Measurements from ENCODE around the gene GBX1. TPM values are rescaled to one million over a fixed set of nuclear protein-coding genes. Genes with fewer than 3 reads are reported as not detected.

Gene GBX1
- total RNA-seq, 1 donor from 2014 or later: 2.4 TPM

DNA sequence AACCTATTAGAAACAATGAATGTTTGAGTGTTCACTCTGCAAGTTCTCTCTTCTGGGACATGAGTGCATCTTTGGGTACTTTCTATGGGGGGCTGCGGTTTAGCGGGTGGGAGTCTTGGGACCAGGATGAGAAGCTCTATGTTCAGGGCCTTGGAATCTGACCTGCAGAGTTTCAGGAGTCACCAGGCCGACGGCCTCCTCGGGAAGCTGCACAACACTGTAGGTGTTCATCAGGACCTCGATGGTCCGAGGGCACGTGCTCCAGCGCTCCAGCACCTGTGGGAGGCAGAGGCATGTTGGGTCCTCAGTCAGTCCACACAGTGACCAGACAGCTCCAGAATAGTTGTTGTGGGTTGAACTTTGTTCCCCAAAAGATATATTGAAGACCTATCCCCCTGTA, 8.9 kb upstream of the GBX1 start:
- DNase-seq (ENCODE audit: missing footprints) (peak; percentile 30), ATAC-seq (no peak)
- intact Hi-C loops (cut with DNase I): no loop called here

DNA sequence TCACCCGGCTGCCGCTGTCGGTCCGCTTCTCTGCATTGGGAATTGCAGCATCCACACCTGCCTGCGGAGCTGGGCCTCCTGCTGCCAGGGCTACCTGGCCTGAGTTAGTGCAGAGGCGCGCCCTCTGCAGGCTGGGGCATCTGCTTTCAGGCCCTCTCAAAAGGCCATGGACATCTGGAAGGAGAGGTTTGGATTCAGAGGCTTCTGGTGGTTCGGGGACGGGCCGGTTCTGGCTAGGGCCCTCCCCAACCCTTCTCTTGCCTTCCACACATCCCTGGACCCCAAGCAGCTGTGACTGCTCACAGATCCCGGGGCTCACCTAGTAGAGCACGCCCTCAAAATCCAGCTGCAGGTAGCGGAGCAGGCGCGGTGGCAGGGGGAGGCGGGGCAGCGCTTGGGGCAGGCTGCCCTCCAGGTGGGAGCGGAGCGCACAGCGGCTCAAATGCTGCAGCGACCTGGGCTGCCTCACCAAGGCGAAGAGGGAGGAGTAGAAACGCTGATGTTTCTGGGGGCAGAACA, 8.4 kb upstream of the GBX1 start:
- intact Hi-C loops (cut with DNase I): no loop called here
- ATAC-seq (no peak), DNase-seq (ENCODE audit: missing footprints) (peak; percentile 62)

GRCh38 chr7:151175047-151175792, 7.7 kb upstream of the GBX1 start:
- intact Hi-C loops (cut with DNase I): no loop called here
- DNase-seq (ENCODE audit: missing footprints) (no peak), ATAC-seq (no peak)

DNA sequence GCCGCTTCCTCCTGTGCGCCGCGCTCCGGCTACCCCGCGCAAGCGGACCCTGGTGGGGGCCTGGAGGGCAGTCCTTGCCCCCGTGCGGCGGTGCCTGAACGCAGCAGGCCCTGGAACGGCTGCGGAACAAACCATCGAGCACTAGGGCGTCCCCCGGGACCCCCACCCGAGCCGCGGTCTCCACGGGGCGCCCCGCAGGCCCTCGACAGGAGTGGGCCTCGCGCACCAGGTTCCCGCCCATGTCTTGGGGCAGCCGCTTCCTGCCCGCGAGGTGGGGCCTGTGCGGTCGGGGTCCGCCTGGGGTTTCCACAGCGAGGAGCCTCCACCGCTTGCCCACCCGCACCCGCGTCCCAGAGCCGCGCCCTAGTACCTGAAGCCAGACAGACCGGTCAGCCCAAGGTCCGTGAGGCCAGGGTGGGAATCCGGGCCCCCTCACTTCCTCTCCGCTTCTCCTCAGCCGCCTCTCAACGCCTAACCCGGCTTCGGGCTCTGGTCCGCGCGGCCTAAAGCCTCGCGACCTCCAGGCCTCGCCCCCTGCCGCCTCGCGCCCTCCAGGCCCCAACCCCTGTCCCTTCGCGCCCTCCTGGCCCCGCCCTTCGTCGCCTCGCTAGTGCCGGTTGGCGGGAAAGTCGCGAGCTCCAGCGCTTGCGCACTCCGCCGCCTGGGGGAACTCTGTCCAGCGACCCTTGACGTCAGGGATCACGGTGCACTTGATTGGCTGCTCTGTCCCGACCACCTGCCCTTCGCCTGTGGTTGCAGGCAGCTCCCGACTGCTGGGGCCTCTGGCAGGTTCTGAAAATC, 7.0 kb upstream of the GBX1 start:
- intact Hi-C loops (cut with DNase I): no loop called here
- peak; percentile 61 for DNase-seq (ENCODE audit: missing footprints)

DNA sequence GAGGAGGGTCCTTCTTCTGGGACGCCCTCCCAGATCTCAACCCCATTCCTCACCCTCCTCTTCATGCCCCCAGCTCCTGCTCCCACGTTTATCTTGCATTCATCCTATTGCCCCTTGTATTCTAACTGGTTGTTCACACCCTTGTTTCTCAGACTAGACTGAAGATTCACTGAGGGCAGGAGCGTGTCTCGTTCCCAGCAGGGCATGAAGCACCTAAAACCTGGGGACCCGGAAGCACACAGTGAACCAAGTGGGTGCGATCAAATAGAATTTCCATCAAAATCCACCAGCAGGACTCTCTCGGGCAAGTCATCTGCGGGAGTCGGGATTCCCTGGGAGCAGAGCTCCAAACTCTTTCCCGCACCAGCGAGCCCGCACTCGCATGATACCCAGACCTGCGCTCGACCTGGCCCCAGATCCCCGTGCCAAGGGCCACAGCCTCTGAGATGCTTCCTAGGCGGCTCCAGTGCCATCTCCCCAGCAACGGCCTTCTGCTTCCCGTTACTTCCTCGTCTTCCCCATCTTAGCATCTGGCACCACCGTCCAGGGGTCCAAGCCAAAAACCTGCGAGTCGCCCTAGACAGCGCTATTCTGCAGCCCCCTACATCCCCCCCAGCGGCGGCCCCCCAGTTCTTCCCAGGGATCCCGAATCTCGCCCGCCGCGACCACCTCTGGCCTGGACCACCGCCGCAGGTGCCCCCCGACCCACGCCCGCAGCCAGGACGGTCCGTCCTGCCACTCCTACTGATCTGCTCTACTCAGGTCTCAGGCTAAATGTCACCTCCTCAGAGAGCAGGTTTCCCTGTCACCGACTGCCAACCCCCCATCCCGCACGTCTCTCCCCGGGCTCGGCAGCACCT, 6.1 kb upstream of the GBX1 start:
- intact Hi-C loops (cut with DNase I): no loop called here
- ATAC-seq: no peak
- peak; percentile 69 for DNase-seq (ENCODE audit: missing footprints)

More for the DNA sequence above, 7.0 kb upstream of the GBX1 start:
- ATAC-seq: no peak

DNA sequence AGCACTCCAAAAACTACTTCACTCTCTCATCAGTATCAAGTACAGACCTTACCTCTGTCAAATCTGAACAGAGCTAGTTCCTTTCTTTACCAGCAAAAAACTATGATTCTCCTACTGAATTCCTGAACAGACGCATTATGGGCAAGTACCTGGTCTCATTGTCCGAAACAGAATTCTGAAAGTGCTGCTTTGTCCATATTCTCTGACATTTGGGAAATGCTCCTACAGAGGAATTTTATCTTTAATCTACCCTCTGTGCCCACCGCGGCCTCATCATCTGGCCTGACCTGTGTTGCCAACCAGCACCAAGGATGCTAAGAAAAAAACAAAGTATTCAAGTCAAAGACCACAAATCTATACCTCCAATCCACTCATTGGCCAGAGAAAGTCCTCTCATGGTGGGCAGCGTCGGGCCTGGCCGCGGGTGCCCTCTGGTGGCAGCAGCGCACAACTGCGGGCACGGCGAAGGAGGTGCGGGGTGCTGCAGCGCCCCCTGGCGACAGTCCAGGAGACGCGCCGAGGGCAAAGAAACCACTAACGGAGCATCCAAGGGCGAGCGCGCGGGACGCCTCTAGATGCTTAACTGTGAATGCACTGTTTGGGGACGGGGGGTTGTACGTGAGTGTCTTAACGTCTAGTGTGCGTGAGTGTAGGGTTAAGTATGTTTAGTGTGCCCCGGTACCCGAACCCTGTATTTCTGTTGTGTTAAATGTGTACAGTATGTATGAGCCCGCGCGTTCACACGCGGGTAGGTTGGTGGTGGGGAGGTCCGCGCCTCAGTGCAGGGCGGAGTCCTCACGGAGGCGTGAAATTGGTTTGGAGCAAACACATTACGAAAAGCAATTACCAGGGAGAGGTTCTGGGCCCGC, 5.0 kb upstream of the GBX1 start:
- DNase-seq (ENCODE audit: missing footprints) (peak; percentile 94), ATAC-seq (peak; percentile 68)
- intact Hi-C loops (cut with DNase I): loop anchor here (1.0 kb wide), 1 partner anchor 47 kb away; no protein-coding TSS in a partner anchor

GRCh38 chr7:151168787-151169162, 1.3 kb upstream of the GBX1 start:
- DNase-seq (ENCODE audit: missing footprints): no peak
- no peak for ATAC-seq
- intact Hi-C loops (cut with DNase I): loop anchor here (1.0 to 2.0 kb wide), 2 partner anchors 44 to 134 kb away; no protein-coding TSS in a partner anchor

DNA sequence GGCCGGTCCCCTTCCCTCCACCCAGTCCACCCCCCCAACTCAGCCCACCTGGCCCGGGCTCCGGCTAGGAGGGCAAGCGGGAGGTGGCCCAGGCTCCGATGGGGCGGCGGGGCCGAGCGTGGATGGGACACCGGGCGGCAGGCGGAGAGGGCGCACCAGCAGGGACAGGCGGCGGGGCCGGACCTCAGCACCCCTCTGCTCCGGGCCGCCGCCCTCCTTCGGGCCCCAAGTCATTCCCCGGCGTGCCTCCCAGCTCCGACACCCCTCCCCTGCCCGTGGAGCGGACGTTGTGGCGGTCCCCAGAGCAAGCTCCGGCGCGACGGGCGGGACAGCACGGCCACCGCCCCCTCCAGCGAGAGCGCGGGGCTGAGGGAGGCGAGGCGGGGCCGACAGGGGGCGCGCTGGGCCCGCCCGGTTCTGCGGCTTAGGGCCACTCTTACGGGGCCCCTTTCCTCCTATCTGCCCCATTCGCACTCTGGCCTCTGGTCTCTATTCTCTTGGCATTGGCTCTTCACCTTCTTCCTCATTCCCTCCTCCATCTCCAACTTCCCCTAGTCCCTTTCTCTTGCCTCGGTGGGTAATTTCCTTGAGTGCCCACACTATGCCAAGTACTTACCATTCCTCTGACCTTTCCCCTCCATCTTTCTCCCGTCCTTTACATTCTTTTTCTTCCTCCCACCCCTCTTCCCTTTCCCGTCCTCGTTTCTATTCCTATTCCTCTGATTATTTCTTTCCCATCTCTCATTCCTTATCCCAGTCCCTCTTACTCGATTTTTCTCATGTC, 701 bp upstream of the GBX1 start:
- intact Hi-C loops (cut with DNase I): loop anchor here (1.0 to 2.0 kb wide), 2 partner anchors 44 to 135 kb away; no protein-coding TSS in a partner anchor
- ATAC-seq (peak; percentile 62), DNase-seq (ENCODE audit: missing footprints) (no peak)

GRCh38 chr7:151166629-151167196, 781 bp downstream of the GBX1 start:
- no peak for ATAC-seq
- no peak for DNase-seq (ENCODE audit: missing footprints)
- intact Hi-C loops (cut with DNase I): no loop called here

GRCh38 chr7:151161757-151162156, 5.7 kb downstream of the GBX1 start:
- DNase-seq (ENCODE audit: missing footprints): no peak
- intact Hi-C loops (cut with DNase I): no loop called here
- ATAC-seq: no peak

DNA sequence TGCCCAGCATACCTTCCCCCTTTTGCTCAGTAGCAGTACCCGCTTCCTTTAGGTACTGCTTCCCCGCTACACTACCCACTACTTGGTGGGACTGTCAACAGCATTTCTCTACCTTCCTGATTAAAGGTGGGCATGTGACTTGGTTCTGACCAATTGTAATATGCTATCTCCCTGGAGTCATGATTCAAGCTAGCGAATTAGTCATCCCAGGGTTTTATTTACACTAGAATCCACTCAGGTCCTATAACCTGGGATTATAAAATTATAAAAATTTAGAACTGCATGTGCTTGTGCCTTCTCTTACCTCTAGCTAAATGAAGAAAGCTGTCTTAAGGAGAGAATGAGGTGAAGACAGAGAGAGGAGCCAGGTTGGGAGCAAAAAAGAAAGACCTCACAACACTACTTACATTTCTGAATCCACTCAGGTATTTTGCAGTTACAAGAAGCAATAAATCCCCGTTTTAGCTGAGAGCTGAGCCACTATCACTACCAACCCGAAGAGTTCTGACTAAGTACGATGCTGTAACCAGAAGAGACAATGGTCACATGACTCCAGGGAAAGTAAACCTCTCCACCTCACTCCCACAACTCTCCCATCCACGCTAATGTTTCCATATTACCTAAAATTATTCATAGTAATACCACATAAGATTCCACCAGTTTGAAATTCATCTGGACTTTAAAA, 9.7 kb downstream of the GBX1 start:
- DNase-seq (ENCODE audit: missing footprints) (no peak), ATAC-seq (no peak)
- intact Hi-C loops (cut with DNase I): no loop called here

DNA sequence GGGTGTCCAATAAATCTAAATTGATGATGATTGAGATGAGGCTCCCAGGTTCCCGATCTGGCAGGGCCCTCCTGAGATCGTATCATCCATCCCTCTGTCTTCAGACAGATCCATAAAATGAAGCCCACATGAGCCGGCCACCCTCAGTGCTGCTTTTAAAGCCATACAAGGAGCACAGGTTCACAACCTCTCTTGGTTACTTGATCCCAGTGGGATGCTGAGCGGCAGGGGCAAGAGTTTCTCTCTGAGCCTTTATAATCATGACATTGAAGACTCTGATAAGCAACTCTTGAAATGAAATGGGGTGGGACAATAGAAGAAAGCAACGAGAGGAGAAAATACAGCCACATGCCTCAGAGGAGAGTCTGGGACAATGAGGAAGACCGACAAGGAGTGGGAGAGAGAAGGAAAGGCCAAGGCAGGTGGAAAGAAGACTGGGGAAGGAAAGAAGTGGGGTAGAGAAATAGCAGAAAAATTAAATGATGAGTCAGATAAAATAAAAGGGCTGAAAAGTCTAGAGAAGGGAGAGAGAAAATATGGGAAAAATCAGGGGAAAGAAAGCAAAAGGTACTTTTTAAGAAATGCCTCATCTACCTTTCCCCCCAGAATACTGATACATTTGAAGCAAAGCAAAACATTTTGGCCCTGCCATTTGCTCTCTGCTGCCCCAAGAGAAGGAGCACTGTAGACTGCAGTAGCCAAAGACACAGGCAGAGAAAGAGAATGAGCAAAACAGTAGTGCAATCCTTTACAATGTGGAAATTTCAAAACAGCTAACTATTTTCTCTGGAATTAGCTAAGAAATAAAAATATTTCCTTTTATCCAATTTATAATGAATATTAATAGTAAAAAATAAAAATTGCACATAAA, 14.6 kb downstream of the GBX1 start:
- DNase-seq (ENCODE audit: missing footprints) (no peak), ATAC-seq (no peak)
- intact Hi-C loops (cut with DNase I): no loop called here

DNA sequence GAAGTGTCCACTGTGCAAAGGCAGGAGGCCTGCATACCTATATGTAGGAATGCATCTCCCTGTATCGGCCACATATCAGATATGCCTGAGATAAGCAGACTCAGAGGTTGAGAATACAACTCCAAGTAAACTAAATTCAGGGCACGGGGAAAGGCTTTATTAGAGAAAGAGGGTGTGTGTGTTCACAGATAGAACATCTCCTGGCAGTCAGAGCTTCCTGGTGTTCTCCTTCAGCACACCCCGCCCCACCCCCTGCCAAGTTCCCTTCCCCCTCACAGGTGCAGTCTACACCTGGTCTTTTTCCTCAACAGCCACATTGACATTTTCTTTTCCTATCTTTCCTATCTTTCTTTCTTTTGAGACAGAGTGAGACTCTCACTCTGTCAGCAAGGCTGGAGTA, 17.1 kb downstream of the GBX1 start:
- no peak for ATAC-seq
- no peak for DNase-seq (ENCODE audit: missing footprints)
- intact Hi-C loops (cut with DNase I): no loop called here

GRCh38 chr7:151148319-151149259, 18.9 kb downstream of the GBX1 start:
- DNase-seq (ENCODE audit: missing footprints): no peak

More at GRCh38 chr7:151148319-151149259, 18.9 kb downstream of the GBX1 start:
- no peak for ATAC-seq
- intact Hi-C loops (cut with DNase I): no loop called here
